KOPT-K1 (cell line): Measurements from ENCODE around the gene VSIR.

Source experiments
- H3K27ac ChIP-seq: fragments of 200-600 bp; sonication (generic); 2 replicates; pipeline ENCODE4 v1.5.1; 2016; ENCODE audit warnings: antibody characterized with exemption, mild to moderate bottlenecking, low read depth, low read length; ENCODE audit not compliant: poor library complexity, severe bottlenecking
- H3K36me3 ChIP-seq: fragments of 200-600 bp; sonication (generic); 2 replicates; pipeline ENCODE4 v1.5.1; 2017; ENCODE audit warnings: antibody characterized with exemption, mild to moderate bottlenecking, low read length, moderate library complexity; ENCODE audit not compliant: insufficient read depth
- H3K9me3 ChIP-seq: fragments of 200-600 bp; sonication (generic); 2 replicates; pipeline ENCODE4 v1.5.1; 2017; ENCODE audit warnings: antibody characterized with exemption, low read length, mild to moderate bottlenecking; ENCODE audit not compliant: insufficient read depth, poor library complexity, severe bottlenecking

The VSIR gene

DNA sequence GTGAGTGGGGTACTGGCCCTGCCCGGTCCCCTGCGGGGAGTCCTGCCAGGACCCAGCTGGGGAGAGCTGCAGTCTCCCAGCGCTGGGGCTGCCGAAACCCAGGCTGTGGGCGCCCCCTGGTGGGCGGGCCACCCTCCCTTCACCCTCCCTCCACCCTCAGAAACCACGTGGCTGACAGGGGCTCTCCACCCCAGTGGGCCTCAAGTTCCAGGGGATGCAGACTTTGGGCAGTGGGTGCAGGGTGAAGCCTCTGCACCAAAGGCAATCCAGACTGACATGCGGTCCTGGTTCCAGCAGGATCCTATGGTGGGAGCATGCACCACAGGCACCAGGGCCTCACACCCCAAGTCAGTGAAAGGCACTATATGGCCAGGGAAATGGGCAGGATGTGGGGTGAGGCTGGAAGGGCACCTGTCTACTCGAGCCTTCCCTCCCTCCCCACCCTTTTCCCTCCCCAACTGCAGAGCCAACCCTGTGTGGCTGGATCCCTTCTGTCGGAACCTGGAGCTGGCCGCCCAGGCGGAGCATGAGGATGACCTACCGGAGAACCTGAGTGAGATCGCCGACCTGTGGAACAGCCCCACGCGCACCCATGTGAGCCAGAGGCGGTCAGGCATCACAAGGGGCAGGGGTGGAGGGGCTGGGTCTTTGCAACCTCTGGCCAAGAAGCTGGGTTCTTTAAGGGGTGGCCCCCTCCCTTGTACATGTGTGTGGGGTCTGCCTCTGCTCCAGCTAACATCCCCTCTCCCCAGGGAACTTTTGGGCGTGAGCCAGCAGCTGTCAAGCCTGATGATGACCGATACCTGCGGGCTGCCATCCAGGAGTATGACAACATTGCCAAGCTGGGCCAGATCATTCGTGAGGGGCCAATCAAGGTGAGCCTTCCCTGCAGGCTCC lies 38.9 kb upstream of the VSIR start:
- peaks cover 57% of the 10 kb centered on the region for H3K36me3 ChIP-seq
- H3K9me3 ChIP-seq: no peaks in the 10 kb centered on the region
- H3K27ac ChIP-seq: peak overlapping the region; percentile 23

DNA sequence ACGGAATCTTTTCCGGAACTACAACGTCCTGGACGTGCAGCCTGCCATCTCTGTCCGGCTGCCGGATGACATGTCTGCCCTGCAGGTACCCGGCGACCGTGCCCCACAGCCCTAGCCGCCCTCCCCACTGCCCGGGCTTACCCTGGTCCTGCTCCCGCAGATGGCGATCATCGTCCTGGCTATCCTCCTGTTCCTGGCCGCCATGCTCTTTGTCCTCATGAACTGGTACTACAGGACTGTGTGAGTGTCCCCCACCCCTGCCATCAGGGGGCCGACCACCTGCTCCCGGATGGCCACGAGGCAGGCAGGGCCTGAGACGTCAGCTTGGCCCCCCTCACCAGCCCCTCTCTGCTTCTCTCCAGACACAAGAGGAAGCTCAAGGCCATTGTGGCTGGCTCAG lies 38.0 kb upstream of the VSIR start:
- H3K27ac ChIP-seq: no peak overlapping the region
- peaks cover 48% of the 10 kb centered on the region for H3K36me3 ChIP-seq
- H3K9me3 ChIP-seq: no peaks in the 10 kb centered on the region

GRCh38 chr10:71810048-71810750 lies 36.9 kb upstream of the VSIR start:
- Histone ChIP-seq H3K36me3 (peaks cover 37% of the 10 kb centered on the region), H3K9me3 (no peaks in the 10 kb centered on the region), H3K27ac (no peak overlapping the region)

GRCh38 chr10:71809628-71810027 lies 36.3 kb upstream of the VSIR start:
- Histone ChIP-seq H3K9me3 (no peaks in the 10 kb centered on the region), H3K36me3 (peaks cover 31% of the 10 kb centered on the region; the same call in 1 of the 2 replicates), H3K27ac (no peak overlapping the region)

GRCh38 chr10:71807557-71808510 lies 34.5 kb upstream of the VSIR start:
- Histone ChIP-seq H3K36me3 (peaks cover 13% of the 10 kb centered on the region; the same call in 1 of the 2 replicates), H3K27ac (no peak overlapping the region), H3K9me3 (no peaks in the 10 kb centered on the region)

DNA sequence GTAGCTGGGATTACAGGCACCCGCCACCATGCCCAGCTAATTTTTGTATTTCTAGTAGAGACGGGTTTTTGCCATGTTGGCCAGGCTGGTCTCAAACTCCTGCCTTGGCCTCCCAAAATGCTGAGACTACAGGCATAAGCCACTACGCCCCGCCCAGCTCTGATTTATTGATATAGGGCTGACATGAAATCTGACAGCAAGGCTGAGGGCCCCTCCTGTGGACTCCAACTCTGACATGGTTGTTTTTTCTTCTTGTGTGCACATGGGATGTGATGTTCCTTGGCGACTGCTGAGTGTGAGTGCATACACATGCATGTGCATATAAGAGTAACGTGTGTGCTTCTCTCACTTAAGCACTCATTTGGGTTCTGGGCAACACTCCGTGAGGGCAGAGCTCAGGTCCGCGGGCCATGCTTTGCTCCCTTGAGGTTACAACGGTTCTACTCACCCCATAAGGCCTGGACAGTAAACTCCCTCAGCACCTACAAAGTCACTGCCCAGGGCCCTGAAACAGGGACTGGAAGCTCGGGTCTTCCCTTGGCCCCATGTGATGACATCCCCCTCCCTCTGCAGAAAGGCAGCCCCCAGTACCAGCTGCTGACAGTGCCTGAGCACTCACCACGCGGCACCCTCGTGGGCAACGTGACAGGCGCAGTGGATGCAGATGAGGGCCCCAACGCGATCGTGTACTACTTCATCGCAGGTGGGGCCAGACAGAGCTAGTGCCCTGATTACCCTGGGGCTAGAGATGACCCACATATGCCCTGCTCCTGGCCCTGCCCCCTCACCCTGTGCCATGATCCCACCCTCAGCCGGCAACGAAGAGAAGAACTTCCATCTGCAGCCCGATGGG lies 33.6 kb upstream of the VSIR start:
- Histone ChIP-seq H3K36me3 (peaks cover 8% of the 10 kb centered on the region; the same call in 1 of the 2 replicates), H3K9me3 (no peaks in the 10 kb centered on the region), H3K27ac (no peak overlapping the region)

DNA sequence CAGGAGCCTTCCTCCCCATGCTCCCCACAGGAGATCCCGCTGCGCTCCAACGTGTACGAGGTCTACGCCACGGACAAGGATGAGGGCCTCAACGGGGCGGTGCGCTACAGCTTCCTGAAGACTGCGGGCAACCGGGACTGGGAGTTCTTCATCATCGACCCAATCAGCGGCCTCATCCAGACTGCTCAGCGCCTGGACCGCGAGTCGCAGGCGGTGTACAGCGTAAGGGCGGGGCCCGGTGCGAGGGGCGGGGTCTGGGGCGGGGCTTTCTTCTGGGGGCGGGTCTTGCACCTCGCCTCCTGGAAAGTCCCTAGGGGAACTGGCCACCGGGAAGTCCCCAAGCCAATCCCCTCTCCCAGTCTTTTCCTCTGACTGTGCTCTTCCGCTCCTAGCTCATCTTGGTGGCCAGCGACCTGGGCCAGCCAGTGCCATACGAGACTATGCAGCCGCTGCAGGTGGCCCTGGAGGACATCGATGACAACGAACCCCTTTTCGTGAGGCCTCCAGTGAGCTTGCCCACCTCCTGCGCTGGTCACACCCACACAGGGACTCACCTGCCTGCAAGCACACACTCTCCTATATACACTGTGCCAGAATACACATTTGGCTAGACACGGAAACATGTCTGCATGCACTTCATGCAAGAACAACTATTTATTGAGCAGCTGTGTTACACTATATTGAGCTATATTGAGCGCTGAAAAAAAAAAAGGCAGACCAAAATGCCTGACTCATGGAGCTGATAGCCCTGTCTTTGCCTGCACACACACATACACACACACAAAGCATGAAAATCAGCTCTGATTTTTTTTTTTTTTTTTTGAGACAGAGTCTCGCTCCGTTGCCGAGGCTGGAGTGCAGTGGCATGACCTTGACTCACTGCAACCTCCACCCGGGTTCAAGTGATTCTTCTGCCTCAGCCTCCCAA lies 32.7 kb upstream of the VSIR start:
- H3K36me3 ChIP-seq: peaks cover 8% of the 10 kb centered on the region; the same call in 1 of the 2 replicates
- H3K9me3 ChIP-seq: no peaks in the 10 kb centered on the region
- H3K27ac ChIP-seq: no peak overlapping the region

DNA sequence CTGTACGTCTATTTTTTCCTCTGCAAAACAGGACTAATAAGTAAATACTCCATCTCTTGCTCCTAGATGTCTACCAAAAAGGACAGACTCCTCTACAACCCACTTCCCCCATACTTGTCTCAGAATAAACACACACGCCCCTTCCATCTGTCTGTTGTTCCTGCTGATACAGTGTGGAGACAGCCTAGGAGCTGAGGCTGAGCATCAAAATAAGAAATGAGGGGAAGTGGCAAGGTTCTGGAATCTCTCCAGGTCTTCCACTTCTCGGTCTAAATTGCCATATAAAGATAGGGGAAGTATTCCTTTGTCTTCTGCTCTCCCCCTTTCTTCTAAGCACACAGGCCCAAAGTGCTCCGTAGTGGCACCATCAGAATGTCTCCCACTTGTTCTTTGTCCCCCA lies 30.8 kb upstream of the VSIR start:
- Histone ChIP-seq H3K36me3 (no peaks in the 10 kb centered on the region), H3K27ac (no peak overlapping the region), H3K9me3 (no peaks in the 10 kb centered on the region)

DNA sequence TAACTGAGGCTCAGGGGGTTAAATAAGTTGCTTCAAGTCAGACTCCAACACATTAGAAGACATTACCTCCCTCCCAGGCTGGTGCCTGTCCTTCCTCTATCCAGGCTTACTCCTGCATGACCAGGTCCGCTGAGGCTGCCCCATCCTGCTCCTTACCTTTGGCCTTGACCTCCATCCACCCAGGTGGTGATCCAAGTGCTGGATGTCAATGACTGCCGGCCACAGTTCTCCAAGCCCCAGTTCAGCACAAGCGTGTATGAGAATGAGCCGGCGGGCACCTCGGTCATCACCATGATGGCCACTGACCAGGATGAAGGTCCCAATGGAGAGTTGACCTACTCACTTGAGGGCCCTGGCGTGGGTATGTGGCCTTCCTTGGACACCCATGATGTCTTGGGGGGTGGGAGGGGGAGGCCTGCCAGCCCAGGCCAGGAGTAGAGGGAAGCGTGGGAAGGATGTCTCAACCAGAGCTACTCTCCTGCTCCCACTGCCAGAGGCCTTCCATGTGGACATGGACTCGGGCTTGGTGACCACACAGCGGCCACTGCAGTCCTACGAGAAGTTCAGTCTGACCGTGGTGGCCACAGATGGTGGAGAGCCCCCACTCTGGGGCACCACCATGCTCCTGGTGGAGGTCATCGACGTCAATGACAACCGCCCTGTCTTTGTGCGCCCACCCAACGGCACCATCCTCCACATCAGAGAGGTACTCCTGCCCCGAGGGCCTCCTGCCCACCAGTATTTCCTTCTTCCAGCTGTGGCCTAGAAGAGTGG lies 29.6 kb upstream of the VSIR start:
- no peaks in the 10 kb centered on the region for H3K9me3 ChIP-seq
- no peak overlapping the region for H3K27ac ChIP-seq
- no peaks in the 10 kb centered on the region for H3K36me3 ChIP-seq

GRCh38 chr10:71802235-71802634 lies 28.9 kb upstream of the VSIR start:
- H3K27ac ChIP-seq: no peak overlapping the region
- no peaks in the 10 kb centered on the region for H3K9me3 ChIP-seq
- no peaks in the 10 kb centered on the region for H3K36me3 ChIP-seq

DNA sequence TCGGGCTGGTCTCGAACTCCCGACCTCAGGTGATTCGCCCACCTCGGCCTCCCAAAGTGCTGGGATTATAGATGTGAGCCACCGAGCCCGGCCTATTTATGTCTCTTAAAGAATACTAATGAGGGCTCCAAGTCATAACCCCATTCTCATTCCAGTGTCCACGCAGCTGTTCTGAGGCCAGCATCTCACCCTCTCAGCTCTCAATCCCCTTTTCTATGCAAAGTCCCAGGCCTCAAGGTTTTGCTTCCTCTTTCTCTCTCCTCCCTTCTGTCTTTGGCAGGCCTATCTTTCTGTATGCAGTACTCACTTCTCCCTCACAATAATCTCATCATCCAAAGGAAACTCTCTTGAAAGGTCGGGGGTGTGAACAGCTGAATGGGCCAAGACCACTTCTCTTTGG lies 28.0 kb upstream of the VSIR start:
- H3K9me3 ChIP-seq: no peaks in the 10 kb centered on the region
- no peak overlapping the region for H3K27ac ChIP-seq
- H3K36me3 ChIP-seq: no peaks in the 10 kb centered on the region

DNA sequence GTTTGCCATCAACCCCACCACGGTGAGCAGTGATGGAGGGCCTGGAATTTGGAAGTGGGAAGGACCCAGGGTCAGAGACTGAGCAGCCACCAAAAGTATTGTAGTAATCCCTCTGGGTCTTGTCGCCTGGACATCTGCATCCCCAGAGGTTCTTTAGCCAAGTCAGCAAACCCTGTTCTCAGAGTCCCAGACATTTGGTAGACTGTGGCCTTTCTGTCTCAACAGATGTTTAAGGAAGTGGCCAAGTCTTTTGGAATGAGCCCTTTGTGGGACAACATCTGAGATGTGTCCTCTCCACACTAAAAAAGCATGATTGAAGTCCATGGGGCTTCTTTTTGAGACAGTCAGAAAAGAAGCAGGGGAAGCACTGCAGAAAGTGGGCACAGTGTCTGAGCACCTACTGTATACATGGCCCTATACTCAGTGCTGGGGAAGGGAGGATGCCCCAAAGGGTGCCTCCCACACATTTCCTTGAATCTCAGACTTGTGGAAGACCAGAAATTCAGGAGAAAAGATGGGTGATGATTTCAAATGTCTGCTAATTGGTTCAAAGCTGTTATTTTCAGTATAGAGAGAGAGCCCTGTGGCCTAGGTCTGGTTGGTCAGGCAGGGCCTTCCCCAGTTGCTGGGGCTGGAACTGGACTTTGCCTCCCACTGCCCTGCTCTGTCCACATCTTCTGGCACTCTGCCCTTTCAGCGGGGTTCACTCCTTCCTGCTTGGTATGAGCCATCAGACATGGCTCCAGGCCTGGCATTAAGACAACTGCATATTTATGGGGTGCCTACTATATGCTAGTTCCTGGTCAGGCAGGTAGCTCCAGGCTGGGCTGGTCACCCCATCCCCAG lies 26.5 kb upstream of the VSIR start:
- Histone ChIP-seq H3K27ac (peak overlapping the region; percentile 70), H3K9me3 (no peaks in the 10 kb centered on the region), H3K36me3 (no peaks in the 10 kb centered on the region)
